HG03571 (cell line): Measurements from ENCODE around the gene CLDN18.

Experiments
- ATAC-seq: cut with Tn5 transposase; IDR thresholded peaks from one replicate; pipeline ENCODE4 v1.9.1; 2021; ENCODE audit not compliant: unreplicated experiment

The CLDN18 gene

DNA sequence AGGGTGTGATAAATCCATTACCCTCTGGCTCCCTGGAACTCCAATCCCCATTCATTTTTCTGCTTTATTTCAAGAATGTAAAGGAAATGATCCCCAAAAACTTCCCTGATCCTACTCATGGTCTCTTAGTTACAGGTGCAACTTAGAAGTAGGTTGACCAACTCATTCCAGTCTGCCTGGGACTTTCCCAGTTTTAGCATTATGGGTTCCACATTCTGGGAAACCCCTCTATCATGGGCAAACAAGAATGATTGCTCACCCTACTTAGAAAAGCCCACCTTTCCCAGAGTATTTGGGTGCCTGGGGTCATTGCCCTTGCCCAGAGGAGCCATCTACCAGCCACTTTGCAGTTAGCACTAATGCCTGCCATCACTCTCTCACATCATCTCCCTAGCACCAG lies 15.6 kb downstream of the CLDN18 start:
- ATAC-seq, result no peak

DNA sequence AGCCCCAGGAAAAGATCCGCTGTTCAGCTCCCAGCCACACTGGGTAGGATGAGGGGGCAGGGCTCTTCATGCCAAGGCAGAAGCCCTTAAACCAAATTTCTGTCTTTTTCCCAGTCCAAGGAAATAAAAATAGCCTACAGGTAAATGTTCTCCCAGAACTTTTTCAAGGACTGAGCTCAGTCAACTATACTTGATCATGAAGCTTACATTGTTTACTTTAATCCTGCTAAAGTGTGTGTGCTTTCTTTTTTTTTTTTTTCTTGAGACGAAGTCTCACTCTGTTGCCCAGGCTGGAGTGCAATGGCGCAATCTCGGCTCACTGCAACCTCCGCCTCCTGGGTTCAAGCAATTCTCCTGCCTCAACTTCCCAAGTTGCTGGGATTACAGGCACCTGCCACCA lies 17.9 kb downstream of the CLDN18 start:
- no peak for ATAC-seq

DNA sequence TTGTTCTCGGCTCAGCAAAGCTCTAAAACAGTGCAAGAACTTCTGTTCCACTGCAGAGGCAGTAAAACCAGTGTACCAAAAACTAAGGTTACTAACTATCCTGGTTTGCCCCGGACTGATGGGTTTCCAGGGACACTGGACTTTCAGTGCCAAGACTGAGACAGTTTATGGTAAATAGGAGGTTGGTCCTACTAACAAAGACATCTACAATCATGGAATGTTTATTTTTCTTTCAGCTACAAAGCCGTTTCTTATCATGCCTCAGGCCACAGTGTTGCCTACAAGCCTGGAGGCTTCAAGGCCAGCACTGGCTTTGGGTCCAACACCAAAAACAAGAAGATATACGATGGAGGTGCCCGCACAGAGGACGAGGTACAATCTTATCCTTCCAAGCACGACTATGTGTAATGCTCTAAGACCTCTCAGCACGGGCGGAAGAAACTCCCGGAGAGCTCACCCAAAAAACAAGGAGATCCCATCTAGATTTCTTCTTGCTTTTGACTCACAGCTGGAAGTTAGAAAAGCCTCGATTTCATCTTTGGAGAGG lies 20.8 kb downstream of the CLDN18 start:
- ATAC-seq, result no peak

DNA sequence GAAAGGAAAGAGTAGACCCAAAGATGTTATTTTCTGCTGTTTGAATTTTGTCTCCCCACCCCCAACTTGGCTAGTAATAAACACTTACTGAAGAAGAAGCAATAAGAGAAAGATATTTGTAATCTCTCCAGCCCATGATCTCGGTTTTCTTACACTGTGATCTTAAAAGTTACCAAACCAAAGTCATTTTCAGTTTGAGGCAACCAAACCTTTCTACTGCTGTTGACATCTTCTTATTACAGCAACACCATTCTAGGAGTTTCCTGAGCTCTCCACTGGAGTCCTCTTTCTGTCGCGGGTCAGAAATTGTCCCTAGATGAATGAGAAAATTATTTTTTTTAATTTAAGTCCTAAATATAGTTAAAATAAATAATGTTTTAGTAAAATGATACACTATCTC lies 21.6 kb downstream of the CLDN18 start:
- no peak for ATAC-seq

DNA sequence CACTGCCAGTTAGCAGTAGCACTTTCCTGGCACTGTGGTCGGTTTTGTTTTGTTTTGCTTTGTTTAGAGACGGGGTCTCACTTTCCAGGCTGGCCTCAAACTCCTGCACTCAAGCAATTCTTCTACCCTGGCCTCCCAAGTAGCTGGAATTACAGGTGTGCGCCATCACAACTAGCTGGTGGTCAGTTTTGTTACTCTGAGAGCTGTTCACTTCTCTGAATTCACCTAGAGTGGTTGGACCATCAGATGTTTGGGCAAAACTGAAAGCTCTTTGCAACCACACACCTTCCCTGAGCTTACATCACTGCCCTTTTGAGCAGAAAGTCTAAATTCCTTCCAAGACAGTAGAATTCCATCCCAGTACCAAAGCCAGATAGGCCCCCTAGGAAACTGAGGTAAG lies 22.6 kb downstream of the CLDN18 start:
- no peak for ATAC-seq

DNA sequence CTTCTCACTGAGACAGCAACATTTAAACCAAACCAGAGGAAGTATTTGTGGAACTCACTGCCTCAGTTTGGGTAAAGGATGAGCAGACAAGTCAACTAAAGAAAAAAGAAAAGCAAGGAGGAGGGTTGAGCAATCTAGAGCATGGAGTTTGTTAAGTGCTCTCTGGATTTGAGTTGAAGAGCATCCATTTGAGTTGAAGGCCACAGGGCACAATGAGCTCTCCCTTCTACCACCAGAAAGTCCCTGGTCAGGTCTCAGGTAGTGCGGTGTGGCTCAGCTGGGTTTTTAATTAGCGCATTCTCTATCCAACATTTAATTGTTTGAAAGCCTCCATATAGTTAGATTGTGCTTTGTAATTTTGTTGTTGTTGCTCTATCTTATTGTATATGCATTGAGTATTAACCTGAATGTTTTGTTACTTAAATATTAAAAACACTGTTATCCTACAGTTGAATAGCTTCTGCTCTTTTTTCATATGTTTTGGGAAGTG lies 23.3 kb downstream of the CLDN18 start:
- no peak for ATAC-seq

DNA sequence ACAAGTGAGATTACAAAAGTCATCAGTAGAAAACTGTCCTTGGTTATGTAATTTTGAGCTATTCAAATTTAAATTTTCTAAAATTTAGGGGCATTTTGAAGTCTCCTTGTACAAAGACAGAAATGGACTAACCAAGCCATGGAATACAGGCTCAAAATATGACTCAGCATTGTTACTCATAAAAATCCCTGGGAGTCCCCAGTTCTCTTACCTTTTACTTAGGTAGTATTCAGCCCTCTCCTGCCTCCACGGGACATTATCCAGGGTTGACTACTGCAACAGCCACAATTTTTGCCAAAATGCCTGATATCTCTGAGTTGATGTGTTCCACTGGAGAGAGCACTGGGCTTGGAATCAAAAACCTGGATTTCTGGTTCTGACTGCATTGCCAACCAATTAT lies 25.0 kb downstream of the CLDN18 start:
- no peak for ATAC-seq

DNA sequence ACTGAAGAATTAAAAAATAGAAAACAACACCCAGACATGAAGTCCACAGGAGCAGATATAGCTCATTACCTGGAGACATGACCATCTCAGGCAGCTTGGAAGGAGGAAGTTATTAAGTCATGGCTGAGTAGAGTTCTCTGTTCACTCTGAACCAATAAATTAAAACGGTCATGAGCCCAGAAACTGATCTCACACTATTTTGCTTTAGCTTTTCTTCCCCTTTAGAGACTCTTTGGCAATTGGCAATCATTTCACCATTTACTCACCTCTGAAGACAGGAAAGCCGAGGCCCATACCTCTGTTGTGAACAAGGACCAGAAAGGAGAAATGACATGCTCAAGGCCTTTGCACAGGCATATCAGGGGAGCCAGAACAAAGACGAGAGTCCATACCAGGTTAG lies 26.6 kb downstream of the CLDN18 start:
- peak; percentile 35 for ATAC-seq

DNA sequence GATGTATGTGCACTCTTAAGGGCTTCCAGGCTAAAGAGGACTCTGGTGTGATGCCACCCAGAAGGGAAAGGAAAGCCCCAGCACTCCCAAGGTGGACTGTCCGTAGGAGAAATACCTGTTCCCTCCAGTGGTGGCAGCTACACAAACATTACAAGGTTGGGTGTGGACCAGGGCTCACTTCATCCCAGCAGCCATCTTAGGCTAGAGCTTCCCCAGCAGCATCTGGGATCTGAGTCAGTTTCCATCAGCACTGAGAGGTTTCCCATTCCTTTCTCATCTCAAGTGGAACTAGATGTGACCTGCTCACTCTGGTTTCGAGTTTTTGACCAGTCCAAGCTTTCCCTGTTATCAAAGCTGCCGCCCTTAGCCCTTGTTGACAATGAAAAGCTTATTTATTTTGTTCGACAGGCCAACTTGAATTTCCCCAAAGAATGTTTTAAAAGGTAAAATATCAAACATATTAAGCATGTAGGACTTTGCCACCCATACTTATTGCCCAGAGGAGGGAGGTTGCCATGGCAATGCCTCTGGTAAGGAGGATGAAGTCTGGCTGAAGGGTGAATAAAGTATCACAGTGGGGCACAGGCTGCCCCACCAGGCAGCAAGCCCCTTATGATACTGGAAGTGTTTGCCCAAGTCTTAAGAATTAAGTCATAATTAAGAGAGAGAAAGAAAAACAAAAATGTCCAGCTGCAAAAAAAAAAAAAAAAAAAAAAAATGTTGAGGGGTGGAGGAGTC lies 28.9 kb downstream of the CLDN18 start:
- no peak for ATAC-seq

DNA sequence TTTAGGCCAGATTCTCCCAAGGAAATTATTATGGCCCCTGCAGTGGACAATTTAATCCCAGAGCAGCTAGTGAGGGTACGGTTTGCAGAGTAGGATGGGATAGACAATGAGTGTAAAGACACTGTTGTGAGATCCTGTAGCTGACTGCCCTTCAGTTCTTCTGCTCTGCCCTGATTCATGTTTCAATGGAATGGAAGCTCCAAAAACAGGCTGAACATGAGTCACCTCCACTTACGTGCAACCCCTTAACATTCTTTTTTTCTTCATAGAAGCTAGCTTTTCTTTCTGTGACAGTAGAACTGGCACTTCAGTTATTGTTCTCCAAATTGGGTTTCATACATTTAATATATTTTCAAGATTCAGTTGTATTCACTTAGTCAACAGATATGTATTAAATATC lies 32.1 kb downstream of the CLDN18 start:
- ATAC-seq, result no peak

DNA sequence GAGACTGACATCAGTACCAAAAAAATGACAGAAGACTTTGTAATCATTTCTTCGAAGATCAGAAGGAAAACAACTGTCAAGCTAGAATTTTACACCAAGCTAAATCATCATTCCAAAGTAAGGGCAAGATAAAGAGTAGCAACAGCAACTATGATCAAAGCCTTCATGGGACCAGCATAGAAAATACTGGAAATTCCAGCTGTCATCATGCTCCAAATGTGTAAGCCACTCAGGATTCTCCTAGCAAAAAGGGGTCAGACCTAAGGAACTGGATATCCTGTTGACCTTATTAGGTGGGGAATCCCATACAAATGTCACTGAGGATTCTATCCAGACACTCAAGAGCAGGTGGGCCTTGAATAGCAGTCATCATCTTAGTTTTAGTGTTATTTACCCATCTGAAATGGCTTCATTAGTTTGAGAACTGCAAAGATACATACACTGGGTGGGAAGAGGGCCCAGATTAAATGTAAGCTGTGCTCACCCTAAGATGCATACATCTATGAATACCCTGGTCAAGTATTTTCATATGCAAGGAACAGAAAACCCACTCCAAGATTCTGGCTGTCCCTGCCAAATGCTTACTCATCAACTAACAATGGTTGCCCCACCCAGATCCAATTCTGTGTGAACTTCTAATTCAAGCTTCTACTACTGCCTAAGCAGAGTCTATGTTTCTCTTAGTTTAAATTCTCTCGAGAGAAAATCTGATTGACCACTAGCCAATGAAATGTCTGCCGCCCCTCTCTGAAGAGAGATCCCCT lies 33.5 kb downstream of the CLDN18 start:
- no peak for ATAC-seq

DNA sequence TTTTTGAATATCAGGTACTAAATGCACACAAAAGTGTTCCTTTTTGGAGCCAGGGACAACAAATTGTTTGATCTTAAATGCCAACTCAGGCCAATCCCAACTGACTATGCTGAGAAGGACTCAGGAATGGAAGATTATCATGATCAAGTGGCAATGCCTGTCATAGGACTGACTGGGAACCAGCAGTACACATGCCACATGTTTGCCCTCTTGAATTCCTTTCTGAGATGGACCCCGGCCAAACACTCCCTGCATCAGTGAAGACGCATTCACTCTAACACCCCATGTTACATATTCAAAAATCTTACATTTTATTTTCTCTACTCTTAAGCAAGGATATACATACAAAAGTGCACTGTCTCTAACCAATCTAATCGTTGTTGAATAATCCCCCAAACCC lies 36.1 kb downstream of the CLDN18 start:
- ATAC-seq, result no peak

DNA sequence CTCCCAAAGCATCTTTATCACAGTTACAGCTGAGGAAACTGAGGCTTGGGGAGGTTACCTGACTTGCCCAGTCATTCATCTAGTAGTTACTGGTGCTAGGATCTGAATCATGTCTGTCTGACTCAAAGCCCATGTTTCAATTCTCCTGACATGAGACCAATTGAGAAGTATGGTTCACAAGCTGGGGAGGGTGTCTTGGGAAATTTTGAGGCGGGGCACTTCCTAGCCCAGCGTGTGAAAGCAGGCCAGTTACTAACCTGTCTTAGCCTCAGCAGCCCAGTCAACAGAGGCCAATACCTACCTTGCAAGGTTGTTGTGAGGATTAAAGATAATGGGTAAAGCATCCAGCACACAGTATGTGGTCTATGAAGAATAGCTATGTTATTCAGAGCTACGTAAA lies 37.0 kb downstream of the CLDN18 start:
- ATAC-seq, result peak; percentile 66

DNA sequence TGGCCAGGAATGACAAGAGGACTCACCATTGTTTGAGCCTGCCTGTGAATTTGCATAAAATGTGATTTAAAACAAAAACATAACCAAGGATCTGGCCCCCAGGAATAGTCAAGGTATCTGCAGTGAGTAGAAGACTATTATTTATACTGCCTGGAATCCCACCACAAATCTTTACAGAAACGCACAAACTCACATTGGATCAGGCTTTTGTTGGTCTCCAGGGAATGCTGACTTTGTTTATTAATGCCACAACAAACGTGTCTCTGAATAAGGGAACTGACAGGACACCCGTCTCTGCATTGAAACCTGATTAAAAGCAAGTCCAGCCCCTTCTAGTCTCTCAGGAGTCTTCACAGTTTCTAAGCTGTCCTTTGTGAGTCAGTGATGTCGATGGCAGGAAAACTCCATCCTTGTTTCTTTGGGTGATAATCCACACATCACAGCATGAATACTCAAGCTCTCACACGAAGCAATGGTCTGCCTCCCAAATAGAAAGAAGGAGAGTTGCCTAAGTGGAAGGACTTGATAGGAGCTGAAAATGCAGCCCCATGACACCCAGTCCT lies 37.7 kb downstream of the CLDN18 start:
- ATAC-seq, result no peak

DNA sequence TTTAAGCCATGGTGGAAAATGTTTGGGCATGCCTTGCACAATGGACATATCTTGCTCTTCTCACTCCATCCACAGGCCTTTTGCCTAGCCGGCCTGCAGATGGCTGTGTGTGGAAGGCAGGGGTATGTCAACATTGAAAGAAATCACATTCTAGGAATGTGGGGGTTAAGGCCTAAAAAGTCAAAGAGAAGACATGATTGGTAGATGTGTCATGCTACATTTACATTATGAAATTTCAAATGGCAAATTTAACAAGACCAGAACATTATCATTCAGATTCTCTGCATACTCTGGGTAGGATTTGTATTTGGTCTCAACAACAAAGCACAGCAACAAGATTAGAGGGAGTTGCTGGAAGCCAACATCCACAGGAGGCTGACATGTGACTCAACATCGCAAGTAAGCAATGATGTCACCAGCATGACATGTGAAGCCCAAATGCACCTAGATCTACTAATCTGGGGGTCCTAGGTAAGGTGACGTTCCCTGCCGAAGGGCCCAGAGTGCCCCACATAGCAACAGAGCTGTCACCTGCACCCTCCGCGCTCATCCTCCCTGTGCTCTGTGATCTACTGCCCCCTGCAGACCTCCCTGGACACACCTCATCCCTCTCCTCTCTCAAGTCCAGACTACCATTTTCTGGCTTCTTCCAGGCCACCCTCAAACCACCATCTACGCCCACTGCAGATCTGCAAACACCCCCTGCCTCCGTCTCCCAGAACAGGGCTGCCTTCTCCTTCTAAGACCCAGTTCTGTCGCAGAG lies 39.4 kb downstream of the CLDN18 start:
- no peak for ATAC-seq

DNA sequence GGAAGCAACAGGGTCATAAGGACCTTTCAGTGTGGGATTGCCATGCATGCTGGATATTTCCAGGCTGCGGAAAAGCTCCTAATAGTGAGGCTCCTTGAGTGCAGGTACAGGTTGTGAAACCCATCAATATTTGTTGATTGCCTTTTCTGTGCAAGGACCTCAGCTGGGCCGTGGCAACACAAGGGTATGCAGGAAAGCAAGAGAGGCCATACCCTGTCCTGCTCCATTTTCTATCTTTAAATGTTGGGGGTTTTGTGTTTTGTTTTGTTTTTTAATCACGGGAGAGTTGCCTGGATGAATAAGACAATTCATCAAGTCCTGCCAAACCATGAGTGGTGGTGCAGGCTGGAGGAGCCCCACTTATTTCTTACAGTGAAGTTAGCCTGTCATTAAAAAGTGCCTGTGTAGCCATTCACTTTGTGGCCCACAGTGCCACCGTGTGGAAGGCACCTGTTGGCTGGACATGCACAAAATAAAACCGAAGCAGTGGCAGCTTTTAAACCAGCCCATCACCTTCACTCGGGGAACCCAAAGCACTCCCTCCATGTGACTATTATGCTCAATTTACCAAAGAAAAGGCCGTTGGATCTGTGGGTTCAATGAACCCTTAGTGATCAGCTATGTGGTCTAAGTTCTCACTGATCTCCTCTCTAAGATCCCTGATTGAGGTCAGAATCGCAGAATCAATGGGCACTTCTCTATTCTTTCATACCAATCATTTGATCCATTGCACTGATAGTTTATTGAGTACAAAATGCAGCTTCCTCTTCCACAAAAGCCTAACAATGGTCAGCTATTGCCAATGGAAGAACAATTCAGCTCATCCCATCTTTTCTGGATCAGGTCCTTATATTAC lies 42.2 kb downstream of the CLDN18 start:
- ATAC-seq, result peak; percentile 74

DNA sequence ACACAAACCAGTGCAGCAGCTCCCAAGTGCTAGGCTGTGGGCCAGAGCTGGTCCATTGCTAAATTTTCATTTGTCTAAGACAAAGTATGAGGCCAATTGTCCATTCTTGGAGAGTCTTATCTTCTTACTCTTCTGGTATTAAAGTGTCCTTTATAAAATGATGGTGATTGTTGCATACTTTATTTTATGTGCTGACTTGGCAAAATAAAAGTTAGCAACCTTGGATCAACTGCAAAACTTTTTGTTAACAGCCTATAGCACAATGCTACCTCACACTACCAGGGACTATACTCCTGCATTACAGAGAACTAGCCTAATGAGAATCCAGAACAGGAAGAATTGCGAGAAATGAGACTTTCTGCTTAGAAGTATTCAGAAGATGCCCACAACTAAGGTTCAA lies 44.1 kb downstream of the CLDN18 start:
- no peak for ATAC-seq

DNA sequence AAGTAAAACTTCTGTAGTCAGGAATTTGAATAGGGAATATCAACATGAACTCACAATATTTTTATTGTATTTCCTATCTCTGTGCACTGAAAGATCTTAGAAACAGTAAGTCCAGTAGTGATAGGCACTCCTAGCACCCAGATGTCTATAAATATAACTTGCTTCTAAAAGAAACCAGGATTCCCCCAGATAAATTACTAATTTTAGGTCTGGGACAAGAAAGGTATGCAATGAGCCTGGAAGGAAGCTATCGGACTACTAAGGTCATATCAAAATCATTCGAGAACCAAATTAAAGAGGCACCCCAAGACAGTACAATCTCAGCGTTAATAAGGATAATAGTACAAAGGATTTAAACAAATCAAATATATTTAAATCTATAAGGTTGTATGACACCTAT lies 47.4 kb downstream of the CLDN18 start:
- no peak for ATAC-seq

DNA sequence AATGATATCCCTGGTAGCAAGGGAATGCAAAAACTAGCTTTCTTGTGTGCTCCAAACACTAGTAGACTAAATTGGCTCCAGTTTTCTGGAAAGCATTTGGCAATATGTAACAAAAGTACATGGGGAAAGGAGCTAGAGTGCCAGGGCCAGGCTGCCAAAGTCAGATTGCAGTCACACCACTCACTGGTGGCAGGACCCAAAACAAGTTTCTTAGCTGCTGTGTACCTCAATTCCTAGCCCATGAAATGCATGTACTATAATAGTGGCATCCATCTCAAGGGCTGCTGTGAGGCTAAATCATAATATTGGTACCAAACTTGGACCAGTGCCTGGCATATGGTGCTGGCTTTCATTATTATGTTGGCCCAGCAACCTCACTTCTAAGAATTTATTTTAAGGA lies 49.3 kb downstream of the CLDN18 start:
- ATAC-seq, result no peak

DNA sequence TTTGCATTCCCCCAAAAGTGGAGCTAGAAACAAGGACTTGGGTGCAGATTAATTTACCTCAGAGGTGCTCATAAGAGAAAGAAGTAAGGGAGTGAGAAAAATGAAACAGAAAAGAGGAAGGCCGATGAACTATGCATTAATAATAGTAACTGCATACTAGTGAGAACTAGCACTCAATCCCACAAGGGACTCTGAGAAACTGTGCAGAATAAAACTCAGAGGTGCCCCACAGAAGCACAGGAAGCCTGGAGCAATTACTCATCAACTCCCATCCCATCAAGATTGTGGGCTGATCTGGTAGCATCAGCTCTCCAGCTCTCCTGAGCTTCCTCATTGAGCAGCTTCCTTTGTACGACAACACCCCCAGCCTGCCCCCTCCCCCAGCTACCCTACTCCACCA lies 50.8 kb downstream of the CLDN18 start:
- peak; percentile 71 for ATAC-seq
